B cell (primary cell): ENCODE results near the gene ISCA1. TPM values are rescaled to one million over a fixed set of nuclear protein-coding genes. Genes with fewer than 3 reads are reported as not detected.
"Not testable (repeated sequence)": the region's sequence is repeated elsewhere in the genome, so short reads cannot be mapped to it uniquely, and the experiment has no call there.

Experiments used
- ATAC-seq: fragments of 200-7000 bp; cut with Tn5 transposase; one replicate; pipeline ENCODE4 v1.10.0; 2021; ENCODE audit warnings: low read depth, mild to moderate bottlenecking, moderate number of reproducible peaks, moderate library complexity
- CTCF ChIA-PET: fragments of 350-600 bp; sonication (Branson Sonifier 250); formaldehyde crosslinking; loops from one replicate; lab custom pipeline; 2021; ENCODE audit warnings: antibody characterized with exemption, inconsistent platforms; lab: Charles Lee
- POLR2A ChIA-PET: fragments of 350-600 bp; sonication (Branson Sonifier 250); formaldehyde crosslinking; loops from one replicate; lab custom pipeline; 2021; ENCODE audit warnings: antibody characterized with exemption; lab: Charles Lee
- DNase-seq: peaks from one replicate; pipeline ENCODE4 v3.0.0; 2013
- H2AFZ ChIP-seq: 2 replicates; pipeline ENCODE4 v1.6.1; 2012; ENCODE audit warnings: mild to moderate bottlenecking, low read depth, low read length; ENCODE audit not compliant: insufficient read depth, poor library complexity, severe bottlenecking
- H3K27ac ChIP-seq, 2 donors: 1 replicate in 1 of 2; 2 replicates in 1 of 2; pipeline ENCODE4 v1.5.1; 2012 to 2013; ENCODE audit warnings: low read length in 2 of 2, mild to moderate bottlenecking in 2 of 2, moderate library complexity in 1 of 2
- H3K27me3 ChIP-seq, 4 experiments: fragments of 200-600 bp in 1 of 4; sonication (generic) in 1 of 4; replicated peaks in 1 of 4; 1 replicate in 2 of 4; 2 replicates in 2 of 4; pipeline versions ENCODE4 v1.6.1 to v1.7.0; 2013 to 2016; ENCODE audit warnings: low read length in 3 of 4, mild to moderate bottlenecking in 2 of 4, mixed read lengths in 1 of 4, moderate library complexity in 1 of 4; ENCODE audit not compliant: insufficient read depth in 4 of 4, control insufficient read depth in 3 of 4; ENCODE audit errors: control extremely low read depth in 1 of 4
- H3K36me3 ChIP-seq, 2 experiments: replicated peaks in 1 of 2; 1 replicate in 1 of 2; 2 replicates in 1 of 2; pipeline versions ENCODE4 v1.6.1 to v1.7.1; 2013; ENCODE audit warnings: low read length in 1 of 2; ENCODE audit not compliant: insufficient read depth in 2 of 2, control insufficient read depth in 1 of 2; ENCODE audit errors: control extremely low read depth in 1 of 2, extremely low read depth in 1 of 2
- H3K4me1 ChIP-seq, 2 donors: fragments of 200-600 bp in 1 of 2; sonication (generic) in 1 of 2; 1 replicate in 1 of 2; 2 replicates in 1 of 2; pipeline versions ENCODE4 v1.5.1 to v1.6.1; 2013 to 2017; ENCODE audit warnings: low read length in 2 of 2; ENCODE audit not compliant: control insufficient read depth in 2 of 2, insufficient read depth in 2 of 2
- H3K4me2 ChIP-seq: replicated peaks from 2 replicates; pipeline ENCODE3; 2012; ENCODE audit warnings: mild to moderate bottlenecking, low read depth, low read length; ENCODE audit not compliant: poor library complexity, severe bottlenecking
- H3K4me3 ChIP-seq, 5 experiments: fragments of 200-600 bp in 1 of 5; sonication (generic) in 1 of 5; 1 replicate in 3 of 5; 2 replicates in 2 of 5; pipeline versions ENCODE4 v1.5.1 to v1.7.0; 2011 to 2016; ENCODE audit warnings: low read length in 4 of 5, mild to moderate bottlenecking in 4 of 5, low read depth in 2 of 5, control low read depth in 1 of 5, moderate library complexity in 1 of 5; ENCODE audit not compliant: insufficient read depth in 1 of 5; ENCODE audit errors: control extremely low read depth in 1 of 5, extremely low read depth in 1 of 5
- H3K79me2 ChIP-seq: fragments of 200-600 bp; sonication (generic); one replicate; pipeline ENCODE4 v1.6.0; 2016; ENCODE audit warnings: low read length; ENCODE audit not compliant: control insufficient read depth, insufficient read depth
- H3K9ac ChIP-seq: fragments of 200-600 bp; sonication (generic); 2 replicates; pipeline ENCODE4 v1.6.1; 2017; ENCODE audit warnings: mild to moderate bottlenecking, low read length, moderate library complexity
- H3K9me3 ChIP-seq, 3 donors: one replicate each; pipeline versions ENCODE4 v1.6.1 to v1.7.1; 2013; ENCODE audit warnings: low read length in 2 of 3; ENCODE audit not compliant: control insufficient read depth in 2 of 3, insufficient read depth in 1 of 3; ENCODE audit errors: control extremely low read depth in 1 of 3
- H4K20me1 ChIP-seq: 2 replicates; pipeline ENCODE4 v1.6.0; 2012; ENCODE audit warnings: mild to moderate bottlenecking, low read length; ENCODE audit not compliant: insufficient read depth, control insufficient read depth, poor library complexity, severe bottlenecking
- H3K27ac Mint-ChIP-seq: one replicate; pipeline ENCODE4 v1.8.0; 2021; ENCODE audit warnings: mixed read lengths
- H3K27me3 Mint-ChIP-seq: one replicate; pipeline ENCODE4 v1.8.0; 2021; ENCODE audit warnings: mixed read lengths
- H3K4me1 Mint-ChIP-seq: one replicate; pipeline ENCODE4 v1.8.0; 2021; ENCODE audit warnings: mixed read lengths
- H3K4me3 Mint-ChIP-seq: one replicate; pipeline ENCODE4 v1.8.0; 2021; ENCODE audit warnings: mixed read lengths
- H3K9me3 Mint-ChIP-seq: one replicate; pipeline ENCODE4 v1.8.0; 2022; ENCODE audit warnings: mixed read lengths; ENCODE audit not compliant: insufficient read depth
- CTCF ChIP-seq: fragments of 200-600 bp; IDR thresholded peaks from one replicate; pipeline ENCODE4 v1.8.0; 2022; ENCODE audit warnings: antibody characterized with exemption, mild to moderate bottlenecking
- EZH2 ChIP-seq: IDR thresholded peaks from 2 replicates; pipeline ENCODE4 v1.6.1; 2012; ENCODE audit warnings: borderline replicate concordance, low read depth, mild to moderate bottlenecking, moderate library complexity, low read length; ENCODE audit not compliant: insufficient read depth, poor library complexity, severe bottlenecking
- WGBS: methylation state at CpG from one replicate; pipeline ENCODE4 v1.1.5; 2013; ENCODE audit warnings: missing lambda C conversion rate; ENCODE audit not compliant: insufficient coverage; 5-methylcytosine and 5-hydroxymethylcytosine counted together
- intact Hi-C: fragments of 100-400 bp; cut with micrococcal nuclease; formaldehyde crosslinking; loops from one replicate; pipeline ENCODE4 v1.10.0; 2022
- polyA plus RNA-seq: library from polyadenylated mRNA; depleted of rRNA; stranded (reverse); fragments of >200 nt; gene quantifications from 2 replicates; pipeline ENCODE4 v1.2.3, GENCODE V29; 2012
- total RNA-seq, 2 donors: library from RNA; stranded (reverse); fragments of 120-200 nt in 1 of 2; gene quantifications; 1 replicate in 1 of 2; 2 replicates in 1 of 2; pipeline versions ENCODE4 v1.2.3 to v1.2.4, GENCODE V29; 2013 to 2022

ISCA1 gene
- total and polyA plus RNA-seq, 2 donors (not counting 1 experiment from before 2014, with no cell fraction given): 17.8 to 32.7 TPM

GRCh38 chr9:86318187-86318586, 35.8 kb upstream of the ISCA1 start:
- H3K4me3 Mint-ChIP-seq: no peak overlapping the region
- no peaks in the 10 kb centered on the region for H3K27me3 Mint-ChIP-seq
- Histone ChIP-seq H3K9me3 (no peaks in the 10 kb centered on the region), H3K79me2 (no peaks in the 10 kb centered on the region), H3K9ac (no peak overlapping the region), H2AFZ (no peak overlapping the region), H3K4me1 (no peaks in the 10 kb centered on the region), H3K27me3 (no peaks in the 10 kb centered on the region), H3K4me2 (no peak overlapping the region), H3K4me3 (no peak overlapping the region), H3K27ac (no peak overlapping the region), H4K20me1 (no peaks in the 10 kb centered on the region), H3K36me3 (peaks cover 22 to 84% of the 10 kb centered on the region in 2 experiments)
- no peak overlapping the region for H3K27ac Mint-ChIP-seq
- WGBS: no CpG with 5 or more reads among the region's 4 CpGs
- ChIA-PET CTCF (no interaction called here), POLR2A (no interaction called here)
- TF ChIP-seq CTCF (no peak), EZH2 (no peak)
- no peaks in the 10 kb centered on the region for H3K4me1 Mint-ChIP-seq
- no peaks in the 10 kb centered on the region for H3K9me3 Mint-ChIP-seq
- DNase-seq (no peak), ATAC-seq (no peak)
- intact Hi-C loops: no loop called here

GRCh38 chr9:86315078-86315477, 32.7 kb upstream of the ISCA1 start:
- Histone ChIP-seq H2AFZ (no peak overlapping the region), H3K27ac (no peak overlapping the region), H3K36me3 (peaks cover 30 to 79% of the 10 kb centered on the region in 2 experiments), H3K9ac (no peak overlapping the region), H3K27me3 (no peaks in the 10 kb centered on the region), H3K4me1 (no peaks in the 10 kb centered on the region), H3K9me3 (peaks cover 0 to 3% (median 0%) of the 10 kb centered on the region in 3 donors), H3K4me3 (no peak overlapping the region), H3K79me2 (no peaks in the 10 kb centered on the region), H4K20me1 (no peaks in the 10 kb centered on the region), H3K4me2 (no peak overlapping the region)
- ATAC-seq: no peak
- H3K27me3 Mint-ChIP-seq: no peaks in the 10 kb centered on the region
- ChIA-PET POLR2A (interaction anchor here (0.6 kb wide), 1 partner anchor 74 kb away, joined by 3 read pairs; no protein-coding TSS in a partner anchor), CTCF (no interaction called here)
- no peaks in the 10 kb centered on the region for H3K4me1 Mint-ChIP-seq
- no peak overlapping the region for H3K4me3 Mint-ChIP-seq
- no peak overlapping the region for H3K27ac Mint-ChIP-seq
- H3K9me3 Mint-ChIP-seq: no peaks in the 10 kb centered on the region
- intact Hi-C loops: no loop called here
- no peak for DNase-seq
- no CpG with 5 or more reads among the region's 2 CpGs for WGBS
- TF ChIP-seq CTCF: no peak
- TF ChIP-seq EZH2: no peak

- H2AFZ ChIP-seq, H3K4me1 Mint-ChIP-seq, H3K27me3 Mint-ChIP-seq, CTCF ChIA-PET, H3K27ac ChIP-seq, H3K4me3 Mint-ChIP-seq, ATAC-seq, H3K4me2 ChIP-seq, H3K4me3 ChIP-seq, POLR2A ChIA-PET, intact Hi-C loops, DNase-seq, H3K27ac Mint-ChIP-seq, H3K9me3 ChIP-seq, H3K79me2 ChIP-seq, H4K20me1 ChIP-seq, H3K9me3 Mint-ChIP-seq, H3K9ac ChIP-seq, H3K4me1 ChIP-seq, H3K27me3 ChIP-seq: not testable (repeated sequence)
- no CpG with 5 or more reads among the region's 2 CpGs for WGBS
- H3K36me3 ChIP-seq: peaks cover 32 to 79% of the 10 kb centered on the region in 2 experiments
These were observed 30.6 kb upstream of the ISCA1 start for GRCh38 chr9:86312959-86313358.
